ENCODE data around the gene ZDHHC17. TPM values are rescaled to one million over a fixed set of nuclear protein-coding genes. Genes with fewer than 3 reads are reported as not detected.

Gene ZDHHC17
- total RNA-seq, 2 experiments from 2014 or later, result 18.8 to 20.0 TPM

DNA sequence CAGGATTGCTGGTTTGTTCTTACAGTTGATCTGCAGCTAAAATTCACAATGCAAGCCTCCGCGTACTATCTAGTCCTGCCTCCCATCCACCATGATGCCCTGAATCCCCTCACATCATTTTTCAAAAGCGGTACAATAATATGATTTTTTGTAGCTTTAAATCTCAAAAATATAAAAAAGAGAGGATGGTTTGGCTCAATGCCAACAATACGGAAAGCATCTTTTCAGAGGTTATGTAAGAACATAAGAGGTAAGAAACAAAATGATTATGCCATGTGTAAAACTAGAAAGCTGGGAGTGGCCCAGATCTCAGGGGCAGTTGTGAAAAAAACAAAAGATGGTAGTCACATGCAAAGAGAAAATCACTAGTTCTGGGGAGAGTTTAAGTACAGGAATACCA lies 24.0 kb upstream of the ZDHHC17 start:
- H3K27me3 Mint-ChIP-seq, result peaks cover 1% of the 10 kb centered on the region
- intact Hi-C loops (cut with micrococcal nuclease), result no loop called here
- no peaks in the 10 kb centered on the region for H3K4me1 Mint-ChIP-seq (ENCODE audit: low read depth)
- peaks cover 8% of the 10 kb centered on the region for H3K36me3 Mint-ChIP-seq
- ChIA-PET CTCF (interaction anchor here (1.1 to 1.5 kb wide), 3 partner anchors 51 to 271 kb away, joined by 3 to 4 read pairs (median 3); no protein-coding TSS in a partner anchor), POLR2A (no interaction called here)
- H3K4me3 Mint-ChIP-seq, result no peak overlapping the region
- no peak overlapping the region for H3K27ac Mint-ChIP-seq
- DNase-seq, result no peak
- H3K9me3 Mint-ChIP-seq, result peaks cover 15% of the 10 kb centered on the region

DNA sequence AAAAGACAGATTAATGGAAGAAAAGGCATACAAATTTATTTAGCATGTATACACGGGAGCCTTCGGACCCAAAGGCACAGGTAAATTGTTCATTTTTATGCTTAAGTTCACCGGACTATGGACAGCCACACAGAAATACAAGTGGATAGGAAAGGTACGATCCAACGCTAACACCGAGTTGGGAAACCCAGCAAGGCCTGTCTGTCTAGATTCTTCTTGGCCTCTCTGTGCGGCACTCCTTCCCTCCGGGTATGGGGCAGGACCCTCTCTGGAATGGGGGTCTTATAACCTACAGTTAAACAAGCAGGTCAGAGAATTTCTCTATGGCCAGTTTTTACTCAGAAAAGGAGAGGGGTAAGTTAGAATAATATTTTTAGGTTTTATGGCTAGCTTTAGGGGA lies 23.4 kb upstream of the ZDHHC17 start:
- intact Hi-C loops (cut with micrococcal nuclease), result no loop called here
- CTCF ChIA-PET, result interaction anchor here (1.5 kb wide), 1 partner anchor 51 kb away, joined by 3 read pairs; no protein-coding TSS in a partner anchor
- Mint-ChIP-seq H3K36me3 (peaks cover 8% of the 10 kb centered on the region), H3K4me3 (no peak overlapping the region), H3K27me3 (peaks cover 1% of the 10 kb centered on the region), H3K27ac (no peak overlapping the region), H3K9me3 (peaks cover 15% of the 10 kb centered on the region), H3K4me1 (ENCODE audit: low read depth) (no peaks in the 10 kb centered on the region)
- POLR2A ChIA-PET, result no interaction called here
- DNase-seq, result no peak

DNA sequence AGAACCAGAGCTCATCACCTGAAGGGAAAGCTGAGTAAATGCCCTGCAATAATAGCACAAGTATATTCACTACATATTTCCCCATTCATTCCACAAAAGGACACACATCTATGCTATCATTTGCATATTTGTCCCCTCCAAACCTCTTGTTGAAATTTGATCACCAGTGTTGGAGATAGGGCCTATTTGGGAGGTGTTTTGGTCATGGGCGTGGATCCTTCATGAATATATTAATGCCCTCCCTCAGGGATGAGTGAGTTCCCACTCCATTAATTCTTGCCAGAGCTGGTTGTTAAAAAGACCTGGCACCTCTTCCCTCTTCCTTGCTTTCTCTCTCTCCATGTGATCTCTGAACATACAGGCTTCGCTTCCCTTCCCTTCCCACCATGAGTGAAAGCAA lies 18.6 kb upstream of the ZDHHC17 start:
- no peak for DNase-seq
- intact Hi-C loops (cut with micrococcal nuclease), result no loop called here
- no peaks in the 10 kb centered on the region for H3K36me3 Mint-ChIP-seq
- peaks cover 4% of the 10 kb centered on the region for H3K27me3 Mint-ChIP-seq
- CTCF ChIA-PET, result no interaction called here
- H3K4me1 Mint-ChIP-seq (ENCODE audit: low read depth), result no peaks in the 10 kb centered on the region
- no peaks in the 10 kb centered on the region for H3K9me3 Mint-ChIP-seq
- no peak overlapping the region for H3K27ac Mint-ChIP-seq
- POLR2A ChIA-PET, result no interaction called here
- no peak overlapping the region for H3K4me3 Mint-ChIP-seq

DNA sequence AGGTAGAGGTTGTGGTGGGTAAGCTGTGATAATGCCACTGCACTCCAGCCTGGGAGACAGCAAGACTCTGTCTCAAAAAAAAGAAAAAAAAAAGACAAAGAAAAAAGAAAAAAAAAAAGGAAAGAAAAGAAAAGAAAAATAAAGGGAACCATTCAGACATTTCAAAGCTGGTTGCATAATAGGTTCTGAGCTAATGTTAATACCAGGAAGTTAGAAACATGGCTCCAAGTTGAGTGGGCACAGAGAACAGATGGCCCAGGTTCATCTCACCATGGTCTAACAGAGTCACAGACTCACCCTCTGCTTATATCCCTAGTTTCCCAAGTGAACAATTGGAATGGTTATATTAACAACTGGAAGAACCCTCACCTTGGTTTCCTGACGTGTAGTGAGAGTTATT lies 17.4 kb upstream of the ZDHHC17 start:
- POLR2A ChIA-PET, result no interaction called here
- Mint-ChIP-seq H3K27ac (no peak overlapping the region), H3K4me3 (no peak overlapping the region), H3K9me3 (no peaks in the 10 kb centered on the region), H3K4me1 (ENCODE audit: low read depth) (no peaks in the 10 kb centered on the region), H3K27me3 (peaks cover 4% of the 10 kb centered on the region), H3K36me3 (no peaks in the 10 kb centered on the region)
- no peak for DNase-seq
- CTCF ChIA-PET, result no interaction called here
- intact Hi-C loops (cut with micrococcal nuclease), result no loop called here

DNA sequence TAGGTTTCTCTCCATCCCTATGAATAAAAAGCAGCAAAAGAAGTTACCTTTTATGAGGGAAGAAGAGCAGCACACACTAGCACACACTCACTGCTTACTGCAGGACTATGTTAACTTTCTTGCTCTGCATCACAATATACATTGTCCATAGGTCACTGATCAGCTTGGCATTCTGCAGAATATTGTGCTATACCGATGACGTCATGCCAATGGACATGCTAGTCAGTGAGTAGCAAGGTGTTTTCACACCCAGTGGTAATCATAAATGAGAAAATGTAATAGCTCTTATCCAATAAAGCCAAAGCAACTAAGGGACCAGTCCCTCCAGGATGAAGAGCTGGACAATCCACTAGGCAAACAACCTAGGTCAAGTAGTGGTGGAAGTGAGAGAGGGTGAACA lies 16.7 kb upstream of the ZDHHC17 start:
- ChIA-PET CTCF (no interaction called here), POLR2A (no interaction called here)
- no peaks in the 10 kb centered on the region for H3K4me1 Mint-ChIP-seq (ENCODE audit: low read depth)
- no peak for DNase-seq
- H3K4me3 Mint-ChIP-seq, result no peak overlapping the region
- H3K9me3 Mint-ChIP-seq, result no peaks in the 10 kb centered on the region
- intact Hi-C loops (cut with micrococcal nuclease), result no loop called here
- H3K36me3 Mint-ChIP-seq, result no peaks in the 10 kb centered on the region
- H3K27me3 Mint-ChIP-seq, result peaks cover 5% of the 10 kb centered on the region
- no peak overlapping the region for H3K27ac Mint-ChIP-seq

DNA sequence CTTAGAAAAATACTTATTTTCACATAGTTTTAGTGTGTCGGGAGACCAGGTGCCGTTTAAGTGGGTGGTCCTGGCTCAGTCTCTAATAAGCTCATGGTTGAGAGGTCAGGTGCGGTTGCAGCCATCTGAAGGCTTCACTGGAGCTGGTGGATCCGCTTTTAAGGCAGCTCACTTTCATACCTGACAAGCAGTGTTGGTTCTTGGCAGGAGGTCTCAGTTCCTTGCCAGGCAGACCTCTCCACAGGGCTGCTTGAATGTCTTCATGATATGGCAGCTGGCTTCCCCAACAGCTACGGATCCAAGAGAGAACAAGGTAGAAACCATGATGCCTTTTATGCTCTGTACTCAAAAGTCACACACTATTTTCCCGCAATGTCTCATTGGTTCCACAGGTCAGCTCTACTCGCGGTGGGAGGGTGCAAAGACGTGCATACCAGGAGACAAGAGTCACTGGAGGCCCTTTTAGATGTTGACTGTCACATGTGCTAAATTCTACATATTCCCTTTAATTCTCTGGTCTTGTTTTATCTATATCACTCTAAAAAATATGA lies 8.0 kb upstream of the ZDHHC17 start:
- ChIA-PET CTCF (interaction anchor here (0.8 to 1.4 kb wide), 2 partner anchors 34 to 35 kb away, joined by 3 read pairs; no protein-coding TSS in a partner anchor), POLR2A (no interaction called here)
- intact Hi-C loops (cut with micrococcal nuclease), result no loop called here
- Mint-ChIP-seq H3K36me3 (no peaks in the 10 kb centered on the region), H3K4me3 (no peak overlapping the region), H3K27me3 (peaks cover 2% of the 10 kb centered on the region), H3K27ac (no peak overlapping the region), H3K9me3 (no peaks in the 10 kb centered on the region), H3K4me1 (ENCODE audit: low read depth) (no peaks in the 10 kb centered on the region)
- no peak for DNase-seq

DNA sequence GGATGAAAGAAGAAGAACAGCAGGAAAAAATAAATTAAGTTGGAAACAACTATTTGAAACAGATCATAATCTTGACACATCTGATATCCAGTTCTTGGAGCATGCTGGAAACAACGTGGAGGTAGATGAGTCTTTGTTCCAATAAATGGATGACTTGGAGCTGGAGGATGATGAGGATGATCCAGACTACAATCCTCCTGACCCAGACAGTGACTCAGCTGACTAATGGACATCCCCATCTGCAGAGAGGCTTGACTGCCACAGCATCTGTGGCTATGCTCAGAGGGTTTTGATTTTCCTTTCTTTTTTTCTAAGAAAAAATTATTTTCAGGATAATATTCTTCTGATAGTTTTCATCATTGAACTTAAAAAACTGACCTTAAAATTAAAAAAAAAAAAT lies 6.2 kb upstream of the ZDHHC17 start:
- Mint-ChIP-seq H3K4me1 (ENCODE audit: low read depth) (peaks cover under 1% of the 10 kb centered on the region), H3K36me3 (no peaks in the 10 kb centered on the region), H3K9me3 (no peaks in the 10 kb centered on the region), H3K27ac (no peak overlapping the region), H3K4me3 (no peak overlapping the region), H3K27me3 (no peaks in the 10 kb centered on the region)
- POLR2A ChIA-PET, result no interaction called here
- no peak for DNase-seq
- CTCF ChIA-PET, result interaction anchor here (0.7 kb wide), 1 partner anchor 197 kb away, joined by 4 read pairs; no protein-coding TSS in a partner anchor
- intact Hi-C loops (cut with micrococcal nuclease), result no loop called here

DNA sequence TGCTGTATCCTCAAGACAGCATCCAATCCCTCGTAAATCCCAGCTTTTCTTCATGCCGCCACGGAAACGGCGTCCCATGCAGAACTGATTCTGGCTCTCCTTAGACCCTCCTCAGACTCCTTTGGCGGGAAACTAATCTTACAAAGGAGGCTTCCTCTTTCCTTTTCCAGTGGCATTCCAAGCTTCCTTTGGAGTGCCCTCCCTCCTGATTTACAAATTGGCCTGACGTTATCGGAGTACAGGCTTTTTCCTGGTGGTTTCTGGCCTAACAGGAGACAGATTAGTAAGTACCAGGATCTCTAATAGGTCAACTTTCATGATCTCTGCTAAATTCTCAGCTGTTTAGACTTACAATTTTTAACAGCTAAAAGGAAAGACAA lies 1.3 kb upstream of the ZDHHC17 start:
- Mint-ChIP-seq H3K9me3 (no peaks in the 10 kb centered on the region), H3K4me3 (peak overlapping the region; percentile 99), H3K27me3 (no peaks in the 10 kb centered on the region), H3K27ac (peak overlapping the region; percentile 60), H3K4me1 (ENCODE audit: low read depth) (peaks cover 26% of the 10 kb centered on the region), H3K36me3 (no peaks in the 10 kb centered on the region)
- intact Hi-C loops (cut with micrococcal nuclease), result loop anchor here (2.0 to 10.0 kb wide), 2 partner anchors 116 to 418 kb away; partner anchors contain the start of genes BBS10 and CSRP2
- ChIA-PET POLR2A (no interaction called here), CTCF (interaction anchor here (0.6 to 3.0 kb wide), 3 partner anchors 28 to 248 kb away, joined by 3 to 18 read pairs (median 10); no protein-coding TSS in a partner anchor)
- DNase-seq, result no peak

DNA sequence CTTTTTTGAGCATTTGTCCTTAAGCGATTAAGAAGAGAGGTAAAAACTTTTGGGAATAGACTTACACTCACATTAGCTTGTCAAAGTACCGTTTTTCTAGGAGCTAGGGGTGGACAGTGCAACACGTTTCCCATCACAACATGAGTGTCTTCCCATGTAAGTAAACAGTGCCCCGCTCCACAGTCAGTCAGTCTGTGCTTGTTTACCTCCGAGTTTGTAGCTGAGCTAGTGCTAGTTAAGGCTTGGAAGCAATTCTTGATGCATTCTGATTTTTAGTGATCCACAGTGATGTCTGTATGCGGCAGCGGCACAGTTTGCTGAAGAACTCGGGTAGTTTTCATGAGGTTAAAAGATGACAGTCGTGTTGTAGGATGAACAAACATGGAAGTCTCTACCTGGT lies 941 bp downstream of the ZDHHC17 start:
- CTCF ChIA-PET, result interaction anchor here (2.6 kb wide), 1 partner anchor 25 kb away, joined by 18 read pairs; no protein-coding TSS in a partner anchor
- no peaks in the 10 kb centered on the region for H3K27me3 Mint-ChIP-seq
- peak overlapping the region; percentile 93 for H3K27ac Mint-ChIP-seq
- H3K9me3 Mint-ChIP-seq, result no peaks in the 10 kb centered on the region
- no peaks in the 10 kb centered on the region for H3K36me3 Mint-ChIP-seq
- intact Hi-C loops (cut with micrococcal nuclease), result loop anchor here (1.0 to 10.0 kb wide), 5 partner anchors 26 to 681 kb away; partner anchors contain the start of genes BBS10, E2F7, NAP1L1 and OSBPL8
- POLR2A ChIA-PET, result no interaction called here
- peak overlapping the region; percentile 99 for H3K4me3 Mint-ChIP-seq
- peak; percentile 11 for DNase-seq
- H3K4me1 Mint-ChIP-seq (ENCODE audit: low read depth), result peaks cover 35% of the 10 kb centered on the region

DNA sequence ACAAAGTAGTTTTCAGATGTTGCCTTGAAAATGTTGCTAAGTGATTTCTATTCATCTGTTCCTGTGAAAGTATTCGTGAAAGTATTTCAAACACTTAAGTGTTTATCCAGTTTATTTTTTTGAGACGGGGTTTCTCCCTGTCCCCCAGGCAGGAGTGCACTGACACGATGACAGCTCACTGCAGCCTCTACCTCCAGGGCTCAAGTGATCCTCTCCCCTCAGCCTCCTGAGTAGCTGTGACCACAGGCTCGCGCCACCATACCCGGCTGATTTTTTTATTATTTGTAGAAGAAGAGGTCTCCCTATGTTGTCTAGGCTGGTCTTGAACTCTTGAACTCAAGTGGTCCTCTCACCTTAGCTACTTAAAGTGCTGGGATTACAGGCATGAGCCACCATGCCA lies 1.7 kb downstream of the ZDHHC17 start:
- POLR2A ChIA-PET, result no interaction called here
- peaks cover 2% of the 10 kb centered on the region for H3K36me3 Mint-ChIP-seq
- peaks cover 39% of the 10 kb centered on the region for H3K4me1 Mint-ChIP-seq (ENCODE audit: low read depth)
- CTCF ChIA-PET, result interaction anchor here (0.8 to 2.6 kb wide), 2 partner anchors 25 to 245 kb away, joined by 3 to 18 read pairs; no protein-coding TSS in a partner anchor
- no peaks in the 10 kb centered on the region for H3K9me3 Mint-ChIP-seq
- DNase-seq, result no peak
- no peak overlapping the region for H3K27ac Mint-ChIP-seq
- H3K27me3 Mint-ChIP-seq, result no peaks in the 10 kb centered on the region
- intact Hi-C loops (cut with micrococcal nuclease), result loop anchor here (2.0 to 10.0 kb wide), 3 partner anchors 25 to 421 kb away; partner anchors contain the start of genes BBS10 and E2F7
- H3K4me3 Mint-ChIP-seq, result peak overlapping the region; percentile 99

DNA sequence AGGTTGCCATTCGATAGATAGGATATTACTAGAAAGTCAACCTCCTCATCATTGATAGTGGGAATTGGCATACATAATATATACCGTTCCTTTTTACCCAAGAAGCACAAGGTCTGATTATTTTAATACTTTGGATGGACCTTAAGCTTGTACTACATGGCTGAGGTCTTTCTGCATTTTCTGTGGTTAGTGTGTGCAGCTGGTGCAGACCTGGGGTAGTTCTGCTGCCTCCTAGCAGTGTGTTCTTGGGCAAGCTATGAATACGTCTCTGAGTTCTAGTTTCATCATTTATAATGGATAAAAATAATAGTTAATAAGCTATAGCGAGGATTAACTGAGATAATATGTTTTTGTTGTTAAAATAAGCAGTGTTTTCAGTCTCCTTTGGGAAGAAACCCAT lies 2.2 kb downstream of the ZDHHC17 start:
- DNase-seq, result no peak
- intact Hi-C loops (cut with micrococcal nuclease), result loop anchor here (10.0 kb wide), 1 partner anchor 421 kb away; the partner anchor contains the start of gene BBS10
- Mint-ChIP-seq H3K9me3 (no peaks in the 10 kb centered on the region), H3K4me1 (ENCODE audit: low read depth) (peaks cover 39% of the 10 kb centered on the region), H3K27ac (no peak overlapping the region), H3K36me3 (peaks cover 2% of the 10 kb centered on the region), H3K27me3 (no peaks in the 10 kb centered on the region), H3K4me3 (no peak overlapping the region)
- POLR2A ChIA-PET, result no interaction called here
- CTCF ChIA-PET, result interaction anchor here (0.7 to 2.6 kb wide), 3 partner anchors 24 to 245 kb away, joined by 3 to 18 read pairs (median 4); no protein-coding TSS in a partner anchor

DNA sequence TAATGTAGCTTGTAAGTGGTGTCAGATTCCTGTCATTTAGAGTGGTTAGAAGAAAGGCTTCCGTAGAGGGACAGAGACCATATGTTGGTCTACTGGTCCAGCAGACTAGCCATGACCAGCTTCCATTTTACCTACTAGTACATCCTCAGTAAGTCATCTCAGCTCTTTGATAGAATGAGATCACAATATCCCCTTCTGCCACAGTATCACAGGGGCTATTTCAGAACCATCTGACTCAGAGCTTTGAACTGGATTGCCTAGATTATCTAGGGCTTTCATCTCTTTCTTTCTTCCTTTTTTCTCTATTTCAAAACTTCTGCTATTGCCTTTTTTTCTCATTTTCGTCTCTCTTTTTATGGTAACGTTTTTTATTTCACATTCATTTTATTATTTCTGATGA lies 4.7 kb downstream of the ZDHHC17 start:
- H3K9me3 Mint-ChIP-seq, result no peaks in the 10 kb centered on the region
- no peak overlapping the region for H3K27ac Mint-ChIP-seq
- H3K36me3 Mint-ChIP-seq, result peaks cover 2% of the 10 kb centered on the region
- no peak overlapping the region for H3K4me3 Mint-ChIP-seq
- intact Hi-C loops (cut with micrococcal nuclease), result loop anchor here (10.0 kb wide), 1 partner anchor 424 kb away; the partner anchor contains the start of gene BBS10
- no peaks in the 10 kb centered on the region for H3K27me3 Mint-ChIP-seq
- CTCF ChIA-PET, result interaction anchor here (0.8 kb wide), 1 partner anchor 112 kb away, joined by 3 read pairs; no protein-coding TSS in a partner anchor
- peaks cover 47% of the 10 kb centered on the region for H3K4me1 Mint-ChIP-seq (ENCODE audit: low read depth)
- DNase-seq, result no peak
- POLR2A ChIA-PET, result interaction anchor here (1.0 kb wide), 1 partner anchor 9 kb away, joined by 4 read pairs; no protein-coding TSS in a partner anchor

Measured in activated CD4-positive, alpha-beta memory T cell treated with anti-CD3 and anti-CD28 coated beads for 36 hours (primary cell).